NOMO-1 treated with dmso at 0.1 percent for 144 hours (cell line): ENCODE results near the gene NCKAP1.
"Not testable (repeated sequence)": the region's sequence is repeated elsewhere in the genome, so short reads cannot be mapped to it uniquely, and the experiment has no call there.

ENCODE experiments used
- DNase-seq: peaks from one replicate; lab custom pipeline; 2025; ENCODE audit not compliant: unreplicated experiment; lab: John Stamatoyannopoulos, UW

NCKAP1 gene

DNA sequence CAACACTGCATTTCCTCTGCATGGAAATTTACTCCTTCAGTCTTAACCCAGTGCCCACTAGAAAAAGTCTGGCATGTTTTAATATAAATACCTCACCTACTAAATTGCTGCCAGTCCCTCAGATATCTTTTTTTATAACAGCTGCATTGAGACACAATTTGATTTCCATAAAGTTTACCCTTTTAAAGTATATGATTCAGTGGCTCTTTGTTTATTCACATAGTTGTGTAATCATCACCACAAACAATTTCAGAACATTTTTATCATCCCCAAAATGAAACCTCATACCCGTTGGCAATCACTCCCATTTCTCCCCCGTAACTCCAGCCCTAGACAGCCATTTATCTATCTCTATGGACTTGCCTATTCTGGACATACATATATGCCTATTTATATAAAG lies 154.8 kb downstream of the NCKAP1 start:
- DNase-seq = no peak

DNA sequence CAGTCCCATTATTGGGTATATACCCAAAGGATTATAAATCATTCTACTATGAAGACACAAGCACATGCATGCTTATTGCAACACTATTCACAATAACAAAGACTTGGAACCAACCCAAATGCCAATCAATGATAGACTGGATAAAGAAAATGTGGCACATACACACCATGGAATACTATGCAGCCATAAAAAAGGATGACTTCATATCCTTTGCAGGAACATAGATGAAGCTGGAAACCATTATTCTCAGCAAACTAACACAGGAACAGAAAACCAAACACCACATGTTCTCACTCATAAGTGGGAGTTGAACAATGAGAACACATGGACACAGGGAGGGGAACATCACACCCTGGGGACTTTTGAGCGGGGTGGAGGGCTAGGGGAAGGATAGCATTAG lies 158.2 kb downstream of the NCKAP1 start:
- DNase-seq = not testable (repeated sequence)

GRCh38 chr2:182876653-182877052 lies 161.6 kb downstream of the NCKAP1 start:
- DNase-seq = not testable (repeated sequence)

DNA sequence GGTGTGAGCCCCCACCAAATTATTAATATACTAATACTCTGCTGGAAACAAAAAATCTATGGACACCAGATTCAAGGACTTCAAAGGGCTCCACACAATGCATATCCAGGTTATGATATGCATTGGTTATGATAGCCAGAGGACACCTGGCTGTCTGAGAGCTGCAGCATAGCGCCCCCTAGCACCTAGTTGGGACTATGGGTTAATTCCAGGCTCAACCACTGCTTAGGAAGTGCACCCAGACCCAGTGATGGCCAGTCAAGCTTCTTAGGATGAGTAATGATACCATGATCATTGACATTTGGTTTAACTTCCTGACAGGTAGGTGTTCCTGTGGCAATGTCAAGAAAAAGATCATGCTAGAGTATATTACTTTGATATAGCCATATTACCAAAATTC lies 168.0 kb downstream of the NCKAP1 start:
- DNase-seq = no peak

- no peak for DNase-seq
Measured at GRCh38 chr2:182868054-182868796, 170.0 kb downstream of the NCKAP1 start.

- DNase-seq = no peak
Measured at GRCh38 chr2:182867426-182868053, 170.7 kb downstream of the NCKAP1 start.

GRCh38 chr2:182866461-182867406 lies 171.5 kb downstream of the NCKAP1 start, which contains the start of gene FRZB:
TSS of gene FRZB (minus strand) at chr2:182866637. CDS start at chr2:182866552, 85 bp downstream.
- DNase-seq = no peak

DNA sequence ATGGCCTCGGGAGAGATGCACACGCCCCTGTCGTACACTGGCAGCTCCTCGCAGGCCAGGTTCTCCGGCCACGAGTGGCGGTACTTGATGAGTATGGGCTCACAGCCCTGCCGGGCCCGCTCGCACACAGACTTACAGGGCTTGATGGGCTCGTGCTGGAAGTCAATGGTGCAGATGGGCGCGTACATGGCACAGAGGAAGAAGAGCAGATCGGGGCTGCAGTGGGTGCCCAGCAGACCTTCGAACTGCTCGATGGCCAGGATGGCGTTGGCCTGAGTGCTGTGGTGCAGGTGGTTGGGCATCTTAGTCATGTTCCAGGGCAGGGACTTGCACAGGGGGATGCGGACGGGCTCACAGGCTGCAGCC lies 172.2 kb downstream of the NCKAP1 start:
- DNase-seq = no peak

- no peak for DNase-seq
Measured at GRCh38 chr2:182864949-182865570, 173.2 kb downstream of the NCKAP1 start.

- no peak for DNase-seq
Measured at GRCh38 chr2:182863642-182864041, 174.6 kb downstream of the NCKAP1 start.

DNA sequence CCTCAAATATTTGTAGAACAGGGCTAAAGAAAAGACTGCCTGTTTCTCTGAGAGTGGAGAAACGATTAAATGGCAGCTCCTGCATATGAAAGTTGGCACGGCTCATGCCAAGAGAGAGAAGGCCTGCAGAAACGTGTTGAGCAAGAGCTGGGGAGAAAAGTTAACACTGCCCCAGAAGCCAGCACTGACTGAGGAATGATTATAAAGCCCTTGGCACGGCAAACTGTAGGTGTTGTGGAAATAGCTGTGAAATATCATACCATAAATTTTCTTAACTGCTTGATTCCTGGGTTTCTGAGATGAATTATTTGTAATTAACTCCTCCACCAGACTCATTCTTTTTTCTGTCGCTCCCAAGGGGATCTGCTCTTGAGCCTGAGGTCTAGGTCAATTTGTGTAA lies 176.2 kb downstream of the NCKAP1 start:
- no peak for DNase-seq

DNA sequence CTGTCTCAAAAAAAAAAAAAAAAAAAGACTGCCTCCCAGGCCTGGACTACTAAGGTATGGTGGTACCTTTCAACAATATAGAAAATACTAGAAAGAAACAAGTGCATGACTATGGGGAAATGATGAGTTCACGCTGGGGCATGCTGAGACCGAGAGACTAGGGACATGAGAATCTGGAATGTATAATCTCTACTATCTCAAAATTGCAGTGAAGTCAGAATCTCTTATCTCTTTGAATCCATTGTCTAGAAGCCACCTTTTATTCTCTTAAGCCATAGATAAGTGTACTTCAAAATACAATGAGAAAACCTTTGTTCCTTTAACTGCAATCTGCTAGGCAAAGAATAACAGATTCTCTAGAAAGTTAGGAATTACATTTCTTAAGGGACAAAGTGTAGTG lies 177.4 kb downstream of the NCKAP1 start:
- DNase-seq = no peak
